GM12875 (cell line): ENCODE data around the gene TMEM169.

ENCODE experiments used
- H3K4me3 ChIP-seq: one replicate; pipeline ENCODE4 v1.5.1; 2011; ENCODE audit warnings: low read depth, low read length, control low read depth
- CTCF ChIP-seq: IDR thresholded peaks from 2 replicates; pipeline ENCODE4 v1.5.1; 2011; ENCODE audit warnings: low read depth, mild to moderate bottlenecking, control low read depth, inconsistent platforms, low read length, moderate library complexity, borderline replicate concordance; ENCODE audit not compliant: insufficient read depth

The TMEM169 gene

GRCh38 chr2:216116418-216116817, 34.7 kb downstream of the TMEM169 start:
- TF ChIP-seq CTCF, result no peak
- H3K4me3 ChIP-seq, result no peak overlapping the region

DNA sequence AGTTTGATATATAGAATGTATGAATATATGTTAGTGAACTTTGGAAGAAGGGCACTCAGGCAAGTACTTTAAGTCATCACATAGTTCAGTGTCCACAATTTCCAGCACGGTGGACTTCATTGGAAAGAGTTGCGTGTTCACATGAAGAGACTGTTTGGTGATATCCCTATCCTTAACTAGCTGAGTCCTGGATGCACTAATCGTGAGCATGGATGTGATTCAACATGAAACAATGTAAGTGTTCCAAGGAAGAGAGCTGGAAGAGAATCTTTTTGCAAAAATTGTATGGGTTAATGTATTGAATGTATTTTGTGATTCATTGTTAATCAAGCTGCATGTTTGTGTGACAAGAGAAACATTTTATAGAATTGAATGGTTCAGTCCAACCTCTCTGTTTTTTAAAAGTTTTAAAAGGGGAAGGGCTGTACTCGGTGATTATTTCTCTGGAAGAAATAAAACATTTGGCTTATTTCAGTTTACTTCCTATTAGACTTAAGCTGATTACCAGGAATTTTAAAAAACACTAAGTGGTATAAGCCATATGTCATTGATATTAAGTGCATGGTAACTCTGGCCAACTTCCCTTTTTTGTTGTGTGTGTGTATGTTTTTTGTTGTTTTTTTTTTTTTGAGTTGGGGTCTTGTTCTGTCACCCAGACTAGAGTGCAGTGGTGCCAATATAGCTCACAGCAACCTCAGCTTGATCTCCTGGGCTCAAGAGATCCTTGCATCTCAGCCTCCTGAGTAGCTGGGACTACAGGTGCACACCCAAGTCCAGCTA, 36.0 kb downstream of the TMEM169 start:
- TF ChIP-seq CTCF, result no peak
- H3K4me3 ChIP-seq, result no peak overlapping the region

- H3K4me3 ChIP-seq, result no peak overlapping the region
- no peak for TF ChIP-seq CTCF
These were observed 36.8 kb downstream of the TMEM169 start for GRCh38 chr2:216118474-216118873.

- no peak for TF ChIP-seq CTCF
- H3K4me3 ChIP-seq, result no peak overlapping the region
These were observed 37.4 kb downstream of the TMEM169 start for GRCh38 chr2:216119146-216119545.

GRCh38 chr2:216119986-216120385, 38.3 kb downstream of the TMEM169 start:
- H3K4me3 ChIP-seq, result no peak overlapping the region
- no peak for TF ChIP-seq CTCF

- no peak for TF ChIP-seq CTCF
These were observed 39.5 kb downstream of the TMEM169 start for GRCh38 chr2:216121255-216121654.

DNA sequence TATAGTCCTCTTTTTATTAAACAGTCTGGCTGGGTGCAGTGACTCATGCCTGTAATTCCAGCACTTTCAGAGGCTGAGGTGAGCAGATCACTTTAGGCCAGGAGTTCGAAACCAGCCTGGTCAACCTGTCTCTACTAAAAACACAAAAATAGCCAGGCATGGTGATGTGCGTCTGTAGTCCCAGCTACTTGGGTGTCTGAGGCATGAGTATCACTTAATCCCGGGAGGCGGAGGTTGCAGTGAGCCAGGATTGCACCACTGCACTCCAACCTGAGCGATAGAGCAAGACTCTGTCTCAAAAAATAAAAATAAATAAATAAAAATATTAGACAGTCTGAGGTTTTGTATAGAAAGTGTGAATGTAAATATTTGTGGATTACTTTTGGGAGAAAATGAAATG, 45.2 kb downstream of the TMEM169 start:
- H3K4me3 ChIP-seq, result no peak overlapping the region
- no peak for TF ChIP-seq CTCF

More at GRCh38 chr2:216121255-216121654, 39.5 kb downstream of the TMEM169 start:
- H3K4me3 ChIP-seq, result no peak overlapping the region
